Activated CD4-positive, alpha-beta memory T cell treated with anti-CD3 and anti-CD28 coated beads, Interleukin-2, amount 10 ng/mL, durations not matched to agents 7 days and 5 days (primary cell): ENCODE results near the gene KPRP. TPM values are rescaled to one million over a fixed set of nuclear protein-coding genes. Genes with fewer than 3 reads are reported as not detected.

Experiments used
- CTCF ChIA-PET: fragments of 350-600 bp; sonication (Branson Sonifier 250); formaldehyde crosslinking; loops from one replicate; lab custom pipeline; 2021; ENCODE audit warnings: antibody characterized with exemption, inconsistent platforms; lab: Charles Lee
- POLR2A ChIA-PET: fragments of 350-600 bp; sonication (Branson Sonifier 250); formaldehyde crosslinking; loops from one replicate; lab custom pipeline; 2021; ENCODE audit warnings: antibody characterized with exemption; lab: Charles Lee
- DNase-seq: peaks from one replicate; pipeline ENCODE4 v3.0.0-alpha.2; 2020
- H3K27ac Mint-ChIP-seq: one replicate; pipeline ENCODE4 v1.8.0; 2021; ENCODE audit warnings: mild to moderate bottlenecking, mixed read lengths
- H3K27me3 Mint-ChIP-seq: one replicate; pipeline ENCODE4 v1.8.0; 2021; ENCODE audit warnings: mixed read lengths
- H3K36me3 Mint-ChIP-seq: one replicate; pipeline ENCODE4 v1.8.0; 2021; ENCODE audit warnings: low read depth, mixed read lengths
- H3K4me1 Mint-ChIP-seq: one replicate; pipeline ENCODE4 v1.8.0; 2021; ENCODE audit warnings: mixed read lengths
- H3K4me3 Mint-ChIP-seq: one replicate; pipeline ENCODE4 v1.8.0; 2021; ENCODE audit warnings: mild to moderate bottlenecking, mixed read lengths
- H3K9me3 Mint-ChIP-seq: one replicate; pipeline ENCODE4 v1.8.0; 2021; ENCODE audit warnings: mixed read lengths
- total RNA-seq, 2 experiments: library from RNA; stranded (reverse); gene quantifications; one replicate each; pipeline ENCODE4 v1.2.3, GENCODE V29; 2021

KPRP gene
- total RNA-seq, 2 experiments from 2014 or later: not detected

DNA sequence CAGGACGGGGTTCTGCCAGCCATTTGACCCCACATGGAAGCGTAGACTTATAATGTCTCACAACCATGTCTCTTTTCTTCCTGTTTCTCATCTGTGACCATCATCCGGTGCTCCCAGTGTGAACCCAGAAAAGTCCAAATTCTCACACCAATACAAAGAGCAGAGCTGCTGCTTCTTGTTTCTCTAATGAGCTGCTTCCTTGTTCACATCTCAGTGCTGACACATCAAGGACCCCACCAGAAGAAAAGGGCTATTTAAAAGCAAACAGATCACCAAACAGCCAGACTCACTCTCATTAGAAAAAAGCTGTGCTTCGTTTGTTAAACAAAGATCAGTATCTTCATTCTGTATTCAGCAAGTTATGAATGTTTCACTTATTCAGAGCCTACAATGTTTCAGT is 37.9 kb downstream of the KPRP start:
- DNase-seq: no peak
- POLR2A ChIA-PET: no interaction called here
- Mint-ChIP-seq H3K27me3 (peaks cover 2% of the 10 kb centered on the region), H3K27ac (no peak overlapping the region), H3K36me3 (no peaks in the 10 kb centered on the region), H3K9me3 (no peaks in the 10 kb centered on the region), H3K4me3 (no peak overlapping the region), H3K4me1 (no peaks in the 10 kb centered on the region)
- CTCF ChIA-PET: no interaction called here

DNA sequence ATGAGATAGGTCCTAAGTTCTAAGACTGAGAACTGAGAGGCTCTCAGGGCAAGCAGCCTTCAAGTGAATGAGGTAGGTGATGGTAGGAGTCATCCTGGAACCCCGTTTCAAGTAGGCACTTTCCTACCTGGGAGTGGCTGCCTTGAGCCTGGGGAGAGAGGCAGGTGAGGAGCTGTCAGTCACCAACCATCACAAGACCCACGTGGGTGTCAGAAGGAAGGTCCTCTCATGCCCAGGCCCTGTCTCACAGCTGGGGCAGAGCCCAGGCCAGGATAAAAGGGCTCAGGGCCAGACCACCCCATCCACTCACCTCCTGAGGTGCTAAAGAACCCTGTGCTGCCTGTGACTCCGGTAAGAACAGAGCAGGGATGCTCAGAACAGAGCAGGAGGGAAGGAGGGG is 38.6 kb downstream of the KPRP start, which contains the start of gene LCE1D:
Gene LCE1D (plus strand): TSS at position 301 of the 400 bp plus-strand sequence. CDS start 1,074 bp downstream, outside the sequence.
- Mint-ChIP-seq H3K4me1 (no peaks in the 10 kb centered on the region), H3K27me3 (peaks cover 4% of the 10 kb centered on the region), H3K27ac (no peak within 1 kb of the TSS), H3K4me3 (no peak within 1 kb of the TSS), H3K9me3 (no peaks in the 10 kb centered on the region), H3K36me3 (no peaks in the 10 kb centered on the region)
- DNase-seq: no peak
- POLR2A ChIA-PET: no interaction called here
- CTCF ChIA-PET: no interaction called here

DNA sequence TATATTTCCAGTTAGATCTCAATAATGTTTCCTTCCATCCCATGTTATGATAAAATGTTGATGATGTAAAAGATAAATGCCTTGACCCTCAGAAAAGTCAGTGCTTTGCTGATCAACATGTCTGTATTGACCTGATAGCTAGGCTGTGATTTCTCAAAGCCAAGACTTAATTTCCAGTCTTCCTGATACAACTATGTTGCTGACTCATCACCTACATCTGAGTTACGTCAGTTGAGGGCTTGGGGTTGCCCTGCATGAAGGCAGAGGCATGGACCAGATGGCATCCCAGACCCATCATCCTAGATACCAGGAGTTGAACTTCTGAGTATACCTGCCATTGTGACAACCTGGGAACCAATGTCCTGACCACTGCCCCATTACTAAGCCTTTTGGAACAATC is 43.5 kb downstream of the KPRP start:
- Mint-ChIP-seq H3K4me3 (no peak overlapping the region), H3K36me3 (no peaks in the 10 kb centered on the region), H3K27me3 (peaks cover 8% of the 10 kb centered on the region), H3K4me1 (no peaks in the 10 kb centered on the region), H3K27ac (no peak overlapping the region), H3K9me3 (no peaks in the 10 kb centered on the region)
- no peak for DNase-seq
- CTCF ChIA-PET: no interaction called here
- POLR2A ChIA-PET: no interaction called here

DNA sequence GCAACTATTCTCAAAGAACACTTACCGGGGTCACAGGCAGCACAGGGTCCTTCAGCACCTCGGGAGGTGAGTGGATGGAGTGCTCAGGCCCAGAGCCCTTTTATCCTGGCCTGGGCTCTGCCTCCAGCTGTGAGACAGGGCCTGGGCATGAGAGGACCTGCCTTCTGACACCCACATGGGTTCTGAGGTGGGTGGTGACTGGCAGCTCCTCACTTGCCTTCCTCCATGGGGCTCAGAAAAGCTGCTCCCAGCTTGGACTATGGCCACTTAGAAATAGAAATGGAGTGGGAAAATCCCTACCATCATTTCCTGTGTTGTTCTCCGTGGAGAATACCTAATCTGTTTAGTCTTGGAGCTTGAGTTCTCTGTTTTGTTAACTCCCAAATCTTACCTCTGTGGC is 48.8 kb downstream of the KPRP start, which contains the start of gene LCE1C:
Gene LCE1C (minus strand): TSS at position 76 of the 400 bp plus-strand sequence. CDS start 1,173 bp downstream, outside the sequence.
- H3K36me3 Mint-ChIP-seq: no peaks in the 10 kb centered on the region
- POLR2A ChIA-PET: no interaction called here
- H3K27ac Mint-ChIP-seq: no peak within 1 kb of the TSS
- DNase-seq: no peak
- no peaks in the 10 kb centered on the region for H3K4me1 Mint-ChIP-seq
- peaks cover 4% of the 10 kb centered on the region for H3K27me3 Mint-ChIP-seq
- H3K4me3 Mint-ChIP-seq: no peak within 1 kb of the TSS
- CTCF ChIA-PET: interaction anchor here (0.6 kb wide), 1 partner anchor 14 kb away, joined by 3 read pairs; no protein-coding TSS in a partner anchor
- H3K9me3 Mint-ChIP-seq: no peaks in the 10 kb centered on the region

DNA sequence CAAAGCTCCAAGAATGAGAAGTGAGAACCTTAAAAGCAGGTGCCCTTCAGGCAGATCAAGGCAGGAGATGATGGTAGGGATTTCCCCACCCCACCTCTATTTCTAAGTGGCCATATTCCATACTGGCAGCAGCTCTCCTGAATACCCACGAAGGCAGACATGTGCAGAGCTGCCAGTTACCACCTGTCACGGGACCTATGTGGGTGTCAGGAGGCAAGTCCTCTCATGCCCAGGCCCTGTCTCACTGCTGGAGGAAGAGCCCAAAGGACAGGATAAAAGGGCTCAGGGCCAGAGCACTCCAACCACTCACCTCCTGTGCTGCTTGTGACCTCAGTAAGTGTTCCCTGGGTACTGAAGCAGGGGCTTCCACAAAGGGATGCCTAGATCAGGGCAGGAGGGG is 53.2 kb downstream of the KPRP start:
- ChIA-PET POLR2A (no interaction called here), CTCF (no interaction called here)
- no peak for DNase-seq
- Mint-ChIP-seq H3K36me3 (no peaks in the 10 kb centered on the region), H3K4me3 (no peak overlapping the region), H3K27me3 (peaks cover 5% of the 10 kb centered on the region), H3K27ac (no peak overlapping the region), H3K9me3 (no peaks in the 10 kb centered on the region), H3K4me1 (no peaks in the 10 kb centered on the region)

Other genes starting within 250 kb of the KPRP start
- gene LCE5A, start 247.2 kb upstream of the KPRP start, total RNA-seq: not detected
- gene CRCT1, start 243.5 kb upstream of the KPRP start, total RNA-seq: not detected
- not detected for gene LCE3E, start 191.2 kb upstream of the KPRP start, total RNA-seq
- gene LCE3D, start 177.5 kb upstream of the KPRP start, total RNA-seq: not detected
- not detected for gene LCE3C, start 157.8 kb upstream of the KPRP start, total RNA-seq
- not detected for gene LCE3B, start 144.2 kb upstream of the KPRP start, total RNA-seq
- not detected for gene LCE3A, start 134.9 kb upstream of the KPRP start, total RNA-seq
- not detected for gene LCE2D, start 94.6 kb upstream of the KPRP start, total RNA-seq
- gene LCE2C, start 82.7 kb upstream of the KPRP start, total RNA-seq: not detected
- not detected for gene LCE2B, start 71.9 kb upstream of the KPRP start, total RNA-seq
- gene LCE2A, start 59.7 kb upstream of the KPRP start, total RNA-seq: not detected
- gene LCE4A, start 49.9 kb upstream of the KPRP start, total RNA-seq: not detected
- gene LCE1F, start 17.1 kb downstream of the KPRP start, total RNA-seq: not detected
- gene LCE1E, start 28.2 kb downstream of the KPRP start, total RNA-seq: not detected
- not detected for gene LCE1D, start 38.7 kb downstream of the KPRP start, total RNA-seq
- not detected for gene LCE1C, start 48.6 kb downstream of the KPRP start, total RNA-seq
- not detected for gene LCE1B, start 53.9 kb downstream of the KPRP start, total RNA-seq
- gene LCE1A, start 69.4 kb downstream of the KPRP start, total RNA-seq: not detected
- gene LCE6A, start 84.8 kb downstream of the KPRP start, total RNA-seq: not detected
- not detected for gene LCE7A, start 102.0 kb downstream of the KPRP start, total RNA-seq
- gene SMCP, start 120.3 kb downstream of the KPRP start, total RNA-seq: not detected
- not detected for gene IVL, start 150.5 kb downstream of the KPRP start, total RNA-seq
- gene SPRR5, start 189.2 kb downstream of the KPRP start, total RNA-seq: not detected
- not detected for gene SPRR4, start 212.6 kb downstream of the KPRP start, total RNA-seq
- not detected for gene SPRR1A, start 226.1 kb downstream of the KPRP start, total RNA-seq
- gene SPRR3, start 243.7 kb downstream of the KPRP start, total RNA-seq: not detected